BLaER1 (cell line): Measurements from ENCODE around the gene FHL1.
A peak's percentile ranks its signal among the peaks of the same experiment; 100 is the strongest.

ENCODE experiments used
- H3K27ac ChIP-seq: shearing (Covaris generic); formaldehyde crosslinking; 2 replicates; pipeline ENCODE4 v1.8.1; 2022
- H3K27me3 ChIP-seq: shearing (Covaris generic); formaldehyde crosslinking; 2 replicates; pipeline ENCODE4 v1.8.1; 2022
- H3K36me3 ChIP-seq: shearing (Covaris generic); formaldehyde crosslinking; 2 replicates; pipeline ENCODE4 v1.8.1; 2022
- H3K4me1 ChIP-seq: shearing (Covaris generic); formaldehyde crosslinking; 2 replicates; pipeline ENCODE4 v1.8.1; 2022
- H3K4me2 ChIP-seq: shearing (Covaris generic); formaldehyde crosslinking; 2 replicates; pipeline ENCODE4 v1.8.1; 2022
- H3K4me3 ChIP-seq: shearing (Covaris generic); formaldehyde crosslinking; 2 replicates; pipeline ENCODE4 v1.8.1; 2022
- H3K9ac ChIP-seq: shearing (Covaris generic); formaldehyde crosslinking; 2 replicates; pipeline ENCODE4 v1.8.1; 2022
- H3K9me3 ChIP-seq: shearing (Covaris generic); formaldehyde crosslinking; 2 replicates; pipeline ENCODE4 v1.8.1; 2022
- H4K20me1 ChIP-seq: shearing (Covaris generic); formaldehyde crosslinking; 2 replicates; pipeline ENCODE4 v1.8.1; 2022
- Cebpa-rat ChIP-seq: shearing (Covaris generic); IDR thresholded peaks from 2 replicates; pipeline ENCODE4 v1.8.1; 2022

Gene FHL1

DNA sequence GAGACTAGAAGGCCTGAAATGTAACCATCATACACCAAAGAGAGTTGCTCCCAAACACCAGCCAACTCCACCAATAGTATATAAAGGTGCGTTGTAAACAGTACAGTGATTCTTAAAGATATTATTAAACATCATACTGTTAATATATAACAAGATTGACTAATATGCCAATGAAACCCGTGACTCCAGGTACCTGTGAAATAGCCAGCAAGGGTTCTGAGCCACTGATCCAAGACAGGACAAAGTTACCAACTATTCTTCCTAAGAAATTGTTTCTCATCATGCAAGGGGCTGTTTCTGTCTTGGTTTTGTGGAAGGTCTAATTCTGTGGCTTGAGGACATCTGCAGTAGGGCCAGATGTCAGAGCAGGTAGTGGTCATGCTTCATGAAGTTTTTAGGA lies 47.2 kb downstream of the FHL1 start:
- H3K27me3 ChIP-seq = peaks cover 89% of the 10 kb centered on the region
- no peak overlapping the region for H3K4me3 ChIP-seq
- H3K4me1 ChIP-seq = peaks cover 65% of the 10 kb centered on the region
- H3K9me3 ChIP-seq = no peaks in the 10 kb centered on the region
- TF ChIP-seq Cebpa-rat = no peak
- no peak overlapping the region for H3K27ac ChIP-seq
- H3K9ac ChIP-seq = no peak overlapping the region
- H4K20me1 ChIP-seq = peaks cover 30% of the 10 kb centered on the region; the same call in 1 of the 2 replicates
- no peak overlapping the region for H3K4me2 ChIP-seq
- no peaks in the 10 kb centered on the region for H3K36me3 ChIP-seq

DNA sequence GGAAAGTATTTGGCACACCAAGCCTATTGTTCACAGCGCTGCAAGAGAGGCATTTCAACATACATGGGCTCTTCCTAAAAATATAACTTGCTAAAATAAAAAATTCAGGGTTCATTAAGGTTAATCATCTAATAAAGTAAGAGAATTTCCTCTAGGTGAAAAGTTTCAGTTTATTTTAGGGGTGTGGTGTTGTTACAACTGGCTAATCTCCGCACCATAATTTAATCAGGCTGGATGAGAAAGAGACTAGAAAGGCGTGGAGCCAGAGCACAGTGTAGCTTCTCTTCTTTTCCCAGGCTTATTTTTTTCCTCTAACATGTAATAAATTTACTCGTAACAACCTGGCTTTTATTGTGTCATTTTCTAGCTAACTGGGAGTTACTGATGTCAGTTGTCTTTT lies 47.9 kb downstream of the FHL1 start:
- H3K4me2 ChIP-seq = no peak overlapping the region
- H3K27ac ChIP-seq = no peak overlapping the region
- peaks cover 65% of the 10 kb centered on the region for H3K4me1 ChIP-seq
- peaks cover 85% of the 10 kb centered on the region for H3K27me3 ChIP-seq
- H3K9ac ChIP-seq = no peak overlapping the region
- H3K36me3 ChIP-seq = no peaks in the 10 kb centered on the region
- H4K20me1 ChIP-seq = peaks cover 30% of the 10 kb centered on the region; the same call in 1 of the 2 replicates
- H3K4me3 ChIP-seq = no peak overlapping the region
- no peaks in the 10 kb centered on the region for H3K9me3 ChIP-seq
- TF ChIP-seq Cebpa-rat = no peak

DNA sequence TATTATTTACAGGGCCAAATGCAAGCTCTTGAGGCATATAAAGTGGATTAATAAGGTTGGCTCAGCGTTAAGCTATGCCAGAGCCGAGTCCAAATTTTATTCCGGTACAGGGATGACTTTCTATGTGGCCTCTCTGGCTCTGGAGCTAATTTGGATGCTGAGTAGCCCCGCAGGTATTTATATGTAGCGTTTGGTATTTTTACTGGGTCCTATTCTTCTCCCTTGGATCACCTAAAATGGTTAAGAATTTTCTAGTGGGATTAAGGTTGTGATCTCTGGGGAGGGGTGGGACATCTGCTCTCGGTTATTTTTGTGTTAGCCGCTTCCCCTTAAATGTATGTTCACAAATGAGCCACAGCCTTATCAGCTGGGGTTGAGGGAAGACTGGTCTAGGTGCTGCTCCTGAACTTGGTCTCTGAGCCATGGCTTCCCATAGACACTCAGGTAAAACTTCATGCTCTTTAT lies 49.4 kb downstream of the FHL1 start:
- Histone ChIP-seq H3K4me3 (no peak overlapping the region), H3K4me2 (peak overlapping the region; percentile 1; the same call in 1 of the 2 replicates), H4K20me1 (peaks cover 43% of the 10 kb centered on the region; the same call in 1 of the 2 replicates), H3K27ac (no peak overlapping the region), H3K36me3 (no peaks in the 10 kb centered on the region), H3K9me3 (no peaks in the 10 kb centered on the region), H3K4me1 (peaks cover 52% of the 10 kb centered on the region), H3K9ac (no peak overlapping the region), H3K27me3 (peaks cover 85% of the 10 kb centered on the region)
- TF ChIP-seq Cebpa-rat = no peak

- H3K4me3 ChIP-seq = no peak overlapping the region
- TF ChIP-seq Cebpa-rat = no peak
- no peaks in the 10 kb centered on the region for H3K36me3 ChIP-seq
- peaks cover 88% of the 10 kb centered on the region for H3K27me3 ChIP-seq
- no peak overlapping the region for H3K4me2 ChIP-seq
- H4K20me1 ChIP-seq = peaks cover 46% of the 10 kb centered on the region; the same call in 1 of the 2 replicates
- peaks cover 40% of the 10 kb centered on the region for H3K4me1 ChIP-seq
- no peak overlapping the region for H3K27ac ChIP-seq
- H3K9me3 ChIP-seq = no peaks in the 10 kb centered on the region
- no peak overlapping the region for H3K9ac ChIP-seq
Observed at GRCh38 chrX:136198010-136198409, 50.7 kb downstream of the FHL1 start.

DNA sequence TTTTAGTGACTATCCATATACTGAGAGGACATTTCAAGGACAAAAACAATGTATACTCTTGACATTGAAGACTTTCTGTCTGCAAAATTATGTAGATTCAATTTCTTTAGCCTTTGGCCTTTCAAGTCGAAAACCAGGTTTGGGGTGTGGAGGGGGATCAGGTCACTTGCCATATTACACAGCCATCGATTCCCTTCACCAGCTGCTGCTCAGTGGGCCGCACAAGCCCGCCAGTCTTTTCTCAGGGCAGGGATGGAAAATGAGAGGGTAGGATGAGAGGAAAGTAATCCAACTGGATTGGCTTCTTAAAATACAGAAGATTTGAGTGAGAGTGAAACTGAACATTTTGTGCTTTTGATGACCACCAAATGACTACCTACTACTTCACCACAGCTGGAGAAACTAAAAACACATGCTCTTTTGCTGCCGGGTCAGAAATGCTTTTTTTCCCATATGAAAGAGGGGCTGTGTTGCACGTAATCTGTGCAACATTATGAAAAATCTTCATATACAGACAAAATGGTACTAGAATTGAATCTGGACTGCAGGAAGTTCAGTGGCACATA lies 51.4 kb downstream of the FHL1 start:
- H3K27me3 ChIP-seq = peaks cover 88% of the 10 kb centered on the region
- no peak overlapping the region for H3K4me3 ChIP-seq
- no peak for TF ChIP-seq Cebpa-rat
- H3K4me1 ChIP-seq = peaks cover 35% of the 10 kb centered on the region
- no peak overlapping the region for H3K9ac ChIP-seq
- no peaks in the 10 kb centered on the region for H3K9me3 ChIP-seq
- H3K4me2 ChIP-seq = no peak overlapping the region
- H3K27ac ChIP-seq = no peak overlapping the region
- no peaks in the 10 kb centered on the region for H3K36me3 ChIP-seq
- H4K20me1 ChIP-seq = peaks cover 46% of the 10 kb centered on the region; the same call in 1 of the 2 replicates

DNA sequence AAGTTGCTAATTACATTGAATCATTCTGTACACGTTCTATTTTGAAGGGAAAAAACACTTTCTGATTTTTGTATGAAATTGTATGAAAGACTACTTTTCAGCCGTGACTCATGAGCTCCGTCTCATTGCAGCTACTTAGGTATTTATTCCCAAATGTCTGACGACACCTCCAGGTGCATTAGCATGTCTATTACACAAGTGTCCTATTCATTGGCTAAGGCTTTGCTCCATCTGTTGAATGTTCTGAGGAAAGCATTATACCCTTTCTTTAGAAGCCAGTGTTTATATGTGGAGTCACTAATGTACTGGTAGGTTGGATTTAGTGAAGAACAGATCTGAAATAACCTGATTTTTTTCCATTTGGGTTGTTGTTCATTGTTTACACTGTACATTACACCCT lies 52.0 kb downstream of the FHL1 start:
- peaks cover 35% of the 10 kb centered on the region for H3K4me1 ChIP-seq
- H3K9ac ChIP-seq = no peak overlapping the region
- H3K36me3 ChIP-seq = no peaks in the 10 kb centered on the region
- TF ChIP-seq Cebpa-rat = no peak
- H3K4me2 ChIP-seq = no peak overlapping the region
- peaks cover 46% of the 10 kb centered on the region; the same call in 1 of the 2 replicates for H4K20me1 ChIP-seq
- no peak overlapping the region for H3K4me3 ChIP-seq
- no peaks in the 10 kb centered on the region for H3K9me3 ChIP-seq
- H3K27ac ChIP-seq = no peak overlapping the region
- peaks cover 88% of the 10 kb centered on the region for H3K27me3 ChIP-seq

DNA sequence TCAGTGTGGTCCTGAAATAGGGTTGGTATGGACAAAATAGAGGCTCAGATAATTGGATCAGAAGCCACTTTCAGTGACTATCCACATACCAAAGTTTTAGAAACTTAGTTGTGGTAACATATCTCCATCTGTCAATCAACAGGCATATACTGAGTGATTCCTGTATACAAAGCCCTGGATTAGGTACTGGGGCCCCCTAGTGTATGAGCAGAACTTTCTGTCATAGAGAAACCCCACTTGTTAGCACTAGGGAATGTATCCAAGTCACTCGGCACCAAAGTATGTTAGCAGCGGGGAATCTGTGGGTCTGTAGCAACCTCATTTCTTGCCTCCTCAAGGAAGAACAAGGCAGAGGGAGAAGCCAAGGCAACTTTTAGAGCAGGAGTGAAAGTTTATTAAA lies 53.1 kb downstream of the FHL1 start:
- Histone ChIP-seq H3K4me1 (peaks cover 41% of the 10 kb centered on the region), H3K4me3 (no peak overlapping the region), H3K9me3 (no peaks in the 10 kb centered on the region), H4K20me1 (peaks cover 49% of the 10 kb centered on the region; the same call in 1 of the 2 replicates), H3K36me3 (no peaks in the 10 kb centered on the region), H3K9ac (no peak overlapping the region), H3K27ac (no peak overlapping the region), H3K27me3 (peaks cover 88% of the 10 kb centered on the region), H3K4me2 (no peak overlapping the region)
- TF ChIP-seq Cebpa-rat = no peak

GRCh38 chrX:136201601-136202000 lies 54.3 kb downstream of the FHL1 start:
- Histone ChIP-seq H3K4me2 (no peak overlapping the region), H3K4me1 (peaks cover 39% of the 10 kb centered on the region), H3K27me3 (peaks cover 88% of the 10 kb centered on the region), H3K27ac (no peak overlapping the region), H3K36me3 (peaks cover 5% of the 10 kb centered on the region; the same call in 1 of the 2 replicates), H3K9me3 (no peaks in the 10 kb centered on the region), H4K20me1 (peaks cover 60% of the 10 kb centered on the region; the same call in 1 of the 2 replicates), H3K4me3 (no peak overlapping the region), H3K9ac (no peak overlapping the region)
- TF ChIP-seq Cebpa-rat = no peak

- H3K4me1 ChIP-seq = peaks cover 35% of the 10 kb centered on the region
- H3K27ac ChIP-seq = no peak overlapping the region
- H3K27me3 ChIP-seq = peaks cover 89% of the 10 kb centered on the region
- peaks cover 60% of the 10 kb centered on the region; the same call in 1 of the 2 replicates for H4K20me1 ChIP-seq
- no peak overlapping the region for H3K4me2 ChIP-seq
- peaks cover 17% of the 10 kb centered on the region for H3K36me3 ChIP-seq
- no peak for TF ChIP-seq Cebpa-rat
- H3K9ac ChIP-seq = no peak overlapping the region
- H3K4me3 ChIP-seq = no peak overlapping the region
- H3K9me3 ChIP-seq = no peaks in the 10 kb centered on the region
Observed at GRCh38 chrX:136202889-136203288, 55.6 kb downstream of the FHL1 start.

DNA sequence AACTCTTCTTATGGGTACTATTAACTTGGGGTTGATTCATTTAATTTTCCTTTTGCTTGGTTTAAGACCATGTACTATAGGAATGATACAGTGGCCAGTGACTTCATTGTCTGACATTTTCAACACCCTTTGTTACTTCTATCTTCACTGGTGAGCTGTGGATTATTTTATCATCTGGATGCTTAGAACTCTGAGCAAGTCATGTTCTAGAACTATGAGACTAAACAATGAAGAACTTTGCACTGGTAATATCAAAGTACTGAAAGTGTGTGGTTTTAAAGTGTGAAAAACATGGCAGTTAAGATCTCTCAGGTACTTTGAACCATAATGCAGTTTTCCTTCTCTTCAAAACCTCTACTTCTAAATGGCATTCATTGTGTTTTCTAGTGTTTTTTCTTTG lies 56.1 kb downstream of the FHL1 start:
- Histone ChIP-seq H3K9ac (no peak overlapping the region), H3K27me3 (peaks cover 93% of the 10 kb centered on the region), H3K27ac (no peak overlapping the region), H3K4me3 (no peak overlapping the region), H3K36me3 (peaks cover 23% of the 10 kb centered on the region), H4K20me1 (peaks cover 60% of the 10 kb centered on the region; the same call in 1 of the 2 replicates), H3K9me3 (no peaks in the 10 kb centered on the region), H3K4me1 (peaks cover 40% of the 10 kb centered on the region), H3K4me2 (no peak overlapping the region)
- TF ChIP-seq Cebpa-rat = no peak

DNA sequence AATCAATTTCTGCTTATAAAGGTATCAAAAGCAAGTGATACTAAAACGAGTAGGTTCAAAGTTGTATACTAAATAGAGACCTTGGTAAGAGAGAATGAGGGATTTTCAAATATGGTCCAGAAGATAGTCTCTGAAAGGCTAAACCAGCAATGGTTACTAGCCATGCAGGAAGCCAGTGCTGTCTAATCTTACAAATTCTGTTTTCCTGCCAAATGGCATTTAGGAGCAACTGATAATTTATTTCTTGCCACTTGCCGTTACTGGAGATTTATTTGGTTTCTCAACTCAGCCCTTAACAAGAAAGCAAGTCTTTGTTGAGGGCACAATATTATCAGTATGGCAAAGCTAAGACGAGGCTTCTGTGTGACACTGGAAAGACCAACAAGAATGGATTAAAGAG lies 56.6 kb downstream of the FHL1 start:
- Histone ChIP-seq H3K9me3 (no peaks in the 10 kb centered on the region), H3K27me3 (peaks cover 91% of the 10 kb centered on the region), H3K4me1 (peaks cover 44% of the 10 kb centered on the region), H3K9ac (no peak overlapping the region), H3K4me2 (0 out of 2 replicates have a peak overlapping the region, but pooled peaks have one; percentile 10), H4K20me1 (peaks cover 60% of the 10 kb centered on the region; the same call in 1 of the 2 replicates), H3K27ac (no peak overlapping the region), H3K36me3 (peaks cover 24% of the 10 kb centered on the region), H3K4me3 (no peak overlapping the region)
- no peak for TF ChIP-seq Cebpa-rat
